ENCODE data around the gene COL27A1. TPM values are rescaled to one million over a fixed set of nuclear protein-coding genes. Genes with fewer than 3 reads are reported as not detected.

Gene COL27A1
- total RNA-seq, 1 donor from 2014 or later = 13.7 TPM

- Histone ChIP-seq H3K4me1 (peaks cover 3% of the 10 kb centered on the region), H3K27me3 (no peaks in the 10 kb centered on the region), H3K36me3 (no peaks in the 10 kb centered on the region), H3K9me3 (no peaks in the 10 kb centered on the region), H3K4me3 (no peak overlapping the region), H3K27ac (no peak overlapping the region)
- no peak for DNase-seq
- intact Hi-C loops (cut with DNase I) = no loop called here
- no peak for ATAC-seq
- TF ChIP-seq CTCF (IDR thresholded peaks at IDR 0.05) = no peak
Observed at GRCh38 chr9:114263853-114264510, 108.6 kb downstream of the COL27A1 start.

GRCh38 chr9:114264806-114265550, 109.6 kb downstream of the COL27A1 start:
- no peak for TF ChIP-seq CTCF (IDR thresholded peaks at IDR 0.05)
- no peaks in the 10 kb centered on the region for H3K27me3 ChIP-seq
- H3K27ac ChIP-seq = no peak overlapping the region
- no peaks in the 10 kb centered on the region for H3K9me3 ChIP-seq
- DNase-seq (no peak), ATAC-seq (peak; percentile 33)
- H3K36me3 ChIP-seq = no peaks in the 10 kb centered on the region
- intact Hi-C loops (cut with DNase I) = no loop called here
- no peak overlapping the region for H3K4me3 ChIP-seq
- peaks cover 3% of the 10 kb centered on the region for H3K4me1 ChIP-seq

- intact Hi-C loops (cut with DNase I) = no loop called here
- peaks cover 3% of the 10 kb centered on the region for H3K4me1 ChIP-seq
- no peak for ATAC-seq
Observed at GRCh38 chr9:114266969-114267368, 111.6 kb downstream of the COL27A1 start.

GRCh38 chr9:114269023-114269422, 113.7 kb downstream of the COL27A1 start:
- H3K4me1 ChIP-seq = peaks cover 3% of the 10 kb centered on the region
- H3K27me3 ChIP-seq = no peaks in the 10 kb centered on the region
- TF ChIP-seq CTCF (IDR thresholded peaks at IDR 0.05) = no peak
- intact Hi-C loops (cut with DNase I) = no loop called here
- ATAC-seq (no peak), DNase-seq (no peak)
- H3K4me3 ChIP-seq = no peak overlapping the region
- no peak overlapping the region for H3K27ac ChIP-seq
- no peaks in the 10 kb centered on the region for H3K36me3 ChIP-seq
- no peaks in the 10 kb centered on the region for H3K9me3 ChIP-seq

More at GRCh38 chr9:114266969-114267368, 111.6 kb downstream of the COL27A1 start:
- DNase-seq = no peak
- no peak overlapping the region for H3K27ac ChIP-seq
- H3K9me3 ChIP-seq = no peaks in the 10 kb centered on the region
- H3K4me3 ChIP-seq = no peak overlapping the region
- no peaks in the 10 kb centered on the region for H3K36me3 ChIP-seq
- no peaks in the 10 kb centered on the region for H3K27me3 ChIP-seq
- TF ChIP-seq CTCF (IDR thresholded peaks at IDR 0.05) = no peak

- Histone ChIP-seq H3K4me1 (no peaks in the 10 kb centered on the region), H3K27ac (no peak overlapping the region), H3K9me3 (no peaks in the 10 kb centered on the region), H3K36me3 (no peaks in the 10 kb centered on the region), H3K4me3 (no peak overlapping the region), H3K27me3 (no peaks in the 10 kb centered on the region)
- TF ChIP-seq CTCF (IDR thresholded peaks at IDR 0.05) = no peak
- DNase-seq (no peak), ATAC-seq (no peak)
- intact Hi-C loops (cut with DNase I) = no loop called here
Observed at GRCh38 chr9:114270120-114270975, 115.0 kb downstream of the COL27A1 start.

Data from upper lobe of right lung (tissue), 1 donor.